Nephron (organoid): ENCODE measurements around the gene ARHGEF16.

Source experiments
- H3K27ac Mint-ChIP-seq, 3 experiments: 2 replicates each; pipeline ENCODE4 v1.8.0; 2020; ENCODE audit warnings: mixed read lengths in 3 of 3, mild to moderate bottlenecking in 2 of 3, moderate library complexity in 1 of 3
- H3K27me3 Mint-ChIP-seq: 2 replicates; pipeline ENCODE4 v1.8.0; 2021; ENCODE audit warnings: low read depth, mild to moderate bottlenecking, moderate library complexity, mixed read lengths
- H3K36me3 Mint-ChIP-seq: 2 replicates; pipeline ENCODE4 v1.8.0; 2020; ENCODE audit warnings: low read depth, mixed read lengths
- H3K4me1 Mint-ChIP-seq: 2 replicates; pipeline ENCODE4 v1.8.0; 2020; ENCODE audit warnings: mixed read lengths
- H3K4me3 Mint-ChIP-seq, 3 experiments: 2 replicates each; pipeline ENCODE4 v1.8.0; 2020; ENCODE audit warnings: mild to moderate bottlenecking in 3 of 3, mixed read lengths in 3 of 3, moderate library complexity in 2 of 3
- H3K9me3 Mint-ChIP-seq: 2 replicates; pipeline ENCODE4 v1.8.0; 2020; ENCODE audit warnings: mixed read lengths
- TF ChIP-seq, protein P1 (sequence below), 3 experiments: fragments of 200-600 bp; sonication (generic); IDR thresholded peaks; one replicate each; pipeline ENCODE4 v1.5.0; 2021; ENCODE audit warnings: antibody characterized with exemption in 3 of 3; ENCODE audit not compliant: unreplicated experiment in 3 of 3

The ARHGEF16 gene

DNA sequence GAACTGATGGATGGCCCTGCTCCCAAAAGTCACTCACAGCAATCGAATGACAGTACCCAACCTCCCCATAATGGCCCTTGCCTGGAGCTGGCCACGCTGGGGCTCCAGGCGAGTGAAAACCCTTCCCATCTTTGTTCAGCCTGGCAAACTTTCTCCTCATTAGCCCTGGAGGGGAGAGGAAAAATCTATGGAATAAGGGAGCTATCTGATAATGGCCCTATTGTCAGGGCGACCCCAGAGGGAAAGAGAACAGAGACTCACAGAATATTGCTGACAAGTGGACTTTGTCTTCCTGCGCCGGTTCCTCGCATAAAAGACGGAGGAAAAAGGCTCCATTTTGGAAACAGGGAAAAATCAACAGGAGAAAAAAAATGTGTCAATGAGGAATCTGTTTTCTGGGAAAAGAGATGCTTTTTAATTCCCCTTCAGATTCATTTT, 13.0 kb upstream of the ARHGEF16 start:
- Mint-ChIP-seq H3K27ac (peak overlapping the region in 1 of 3 experiments; percentile 35), H3K36me3 (no peaks in the 10 kb centered on the region), H3K4me1 (no peaks in the 10 kb centered on the region), H3K4me3 (no peak overlapping the region), H3K9me3 (peaks cover 7% of the 10 kb centered on the region), H3K27me3 (peaks cover 32% of the 10 kb centered on the region)
- TF ChIP-seq, protein P1, sequence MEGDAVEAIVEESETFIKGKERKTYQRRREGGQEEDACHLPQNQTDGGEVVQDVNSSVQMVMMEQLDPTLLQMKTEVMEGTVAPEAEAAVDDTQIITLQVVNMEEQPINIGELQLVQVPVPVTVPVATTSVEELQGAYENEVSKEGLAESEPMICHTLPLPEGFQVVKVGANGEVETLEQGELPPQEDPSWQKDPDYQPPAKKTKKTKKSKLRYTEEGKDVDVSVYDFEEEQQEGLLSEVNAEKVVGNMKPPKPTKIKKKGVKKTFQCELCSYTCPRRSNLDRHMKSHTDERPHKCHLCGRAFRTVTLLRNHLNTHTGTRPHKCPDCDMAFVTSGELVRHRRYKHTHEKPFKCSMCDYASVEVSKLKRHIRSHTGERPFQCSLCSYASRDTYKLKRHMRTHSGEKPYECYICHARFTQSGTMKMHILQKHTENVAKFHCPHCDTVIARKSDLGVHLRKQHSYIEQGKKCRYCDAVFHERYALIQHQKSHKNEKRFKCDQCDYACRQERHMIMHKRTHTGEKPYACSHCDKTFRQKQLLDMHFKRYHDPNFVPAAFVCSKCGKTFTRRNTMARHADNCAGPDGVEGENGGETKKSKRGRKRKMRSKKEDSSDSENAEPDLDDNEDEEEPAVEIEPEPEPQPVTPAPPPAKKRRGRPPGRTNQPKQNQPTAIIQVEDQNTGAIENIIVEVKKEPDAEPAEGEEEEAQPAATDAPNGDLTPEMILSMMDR (IDR thresholded peaks at IDR 0.05; ENCODE audit: unreplicated experiment in 3 of 3) = no peak

DNA sequence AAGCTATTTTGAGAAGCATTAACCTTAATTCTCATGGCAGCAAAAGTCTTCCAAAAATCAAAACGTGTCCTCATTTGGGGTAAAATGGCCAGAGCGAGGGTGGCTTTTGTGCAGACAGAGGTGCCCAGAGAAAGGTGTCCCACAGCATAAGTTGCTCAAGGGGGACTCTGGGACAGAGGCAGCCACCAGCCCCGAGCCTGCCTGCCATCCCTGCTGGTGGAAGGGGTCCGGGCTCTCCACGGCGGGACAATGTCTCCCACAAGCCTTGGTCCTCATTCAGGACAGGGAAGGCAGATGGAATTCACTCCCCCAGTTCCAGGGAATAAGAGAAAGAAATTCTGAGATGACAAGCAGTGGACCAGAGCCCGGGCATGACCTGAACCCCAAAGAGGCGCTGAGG, 12.6 kb upstream of the ARHGEF16 start:
- Mint-ChIP-seq H3K36me3 (no peaks in the 10 kb centered on the region), H3K27ac (no peak overlapping the region), H3K27me3 (peaks cover 32% of the 10 kb centered on the region), H3K4me1 (no peaks in the 10 kb centered on the region), H3K9me3 (peaks cover 8% of the 10 kb centered on the region), H3K4me3 (no peak overlapping the region)
- TF ChIP-seq, protein P1 (IDR thresholded peaks at IDR 0.05; ENCODE audit: unreplicated experiment in 3 of 3) = no peak

DNA sequence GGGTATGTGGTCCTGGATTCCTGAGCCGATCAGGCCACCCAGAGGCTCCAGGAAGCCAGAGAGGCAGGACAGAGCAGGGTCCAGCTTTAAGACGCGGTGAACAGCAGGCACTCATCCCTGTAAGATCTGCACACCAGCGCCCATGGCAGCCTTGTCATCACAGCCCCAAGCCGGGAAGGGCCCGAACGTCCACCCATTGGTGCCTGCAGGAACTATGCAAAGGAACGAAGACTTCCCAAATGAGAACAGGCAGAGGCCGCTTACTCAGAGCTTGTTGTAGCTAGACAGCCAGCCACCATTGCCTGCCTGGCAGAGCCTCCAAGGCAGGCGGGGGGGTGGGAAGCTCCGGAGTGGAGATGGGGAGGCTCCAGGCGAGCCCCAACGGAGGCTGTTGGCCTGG, 12.1 kb upstream of the ARHGEF16 start:
- Mint-ChIP-seq H3K4me3 (no peak overlapping the region), H3K27ac (no peak overlapping the region), H3K36me3 (no peaks in the 10 kb centered on the region), H3K4me1 (no peaks in the 10 kb centered on the region), H3K9me3 (peaks cover 12% of the 10 kb centered on the region), H3K27me3 (peaks cover 32% of the 10 kb centered on the region)
- TF ChIP-seq, protein P1 (IDR thresholded peaks at IDR 0.05; ENCODE audit: unreplicated experiment in 3 of 3) = no peak

DNA sequence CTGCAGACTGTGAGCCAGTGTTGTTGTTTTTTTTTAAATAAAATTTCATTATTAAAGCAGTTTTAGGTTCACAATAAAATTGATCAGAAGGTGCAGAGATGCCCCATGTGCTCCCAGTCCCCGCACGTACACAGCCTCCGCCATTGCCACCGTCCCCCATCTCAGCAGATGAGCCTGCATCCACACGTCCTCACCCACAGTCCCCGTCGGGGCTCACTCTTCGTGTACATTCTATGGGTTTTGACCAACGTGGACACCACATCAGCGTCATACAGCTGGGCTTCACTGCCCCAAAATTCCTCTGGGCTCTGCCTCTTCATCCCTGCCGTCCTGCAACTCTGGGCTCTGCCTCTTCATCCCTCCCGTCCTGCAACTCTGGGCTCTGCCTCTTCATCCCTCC, 11.6 kb upstream of the ARHGEF16 start:
- H3K4me1 Mint-ChIP-seq = no peaks in the 10 kb centered on the region
- peaks cover 18% of the 10 kb centered on the region for H3K9me3 Mint-ChIP-seq
- no peak overlapping the region for H3K4me3 Mint-ChIP-seq
- TF ChIP-seq, protein P1 (IDR thresholded peaks at IDR 0.05; ENCODE audit: unreplicated experiment in 3 of 3) = no peak
- H3K27ac Mint-ChIP-seq = no peak overlapping the region
- H3K36me3 Mint-ChIP-seq = no peaks in the 10 kb centered on the region
- H3K27me3 Mint-ChIP-seq = peaks cover 32% of the 10 kb centered on the region

DNA sequence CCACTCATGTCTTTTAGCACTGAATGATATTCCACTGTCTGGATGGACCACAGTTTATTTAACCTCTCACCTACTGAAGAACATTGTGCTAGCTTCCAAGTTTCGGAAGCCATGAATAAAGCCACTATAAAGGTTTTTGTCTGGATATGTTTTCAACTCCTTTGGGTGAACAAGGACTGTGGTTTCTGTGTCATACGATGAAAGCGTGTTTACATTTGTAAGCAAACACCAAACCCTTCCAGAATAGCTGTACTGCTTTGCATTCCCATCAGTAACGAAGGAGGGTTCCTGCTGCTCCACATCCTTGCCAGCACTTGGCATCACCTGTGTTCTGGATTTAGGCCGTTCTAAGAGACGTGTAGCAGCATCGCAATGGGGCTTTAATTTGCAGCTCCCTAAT, 10.7 kb upstream of the ARHGEF16 start:
- TF ChIP-seq, protein P1 (IDR thresholded peaks at IDR 0.05; ENCODE audit: unreplicated experiment in 3 of 3) = no peak
- no peaks in the 10 kb centered on the region for H3K36me3 Mint-ChIP-seq
- no peak overlapping the region for H3K27ac Mint-ChIP-seq
- H3K4me1 Mint-ChIP-seq = no peaks in the 10 kb centered on the region
- peaks cover 32% of the 10 kb centered on the region for H3K27me3 Mint-ChIP-seq
- peaks cover 21% of the 10 kb centered on the region for H3K9me3 Mint-ChIP-seq
- no peak overlapping the region for H3K4me3 Mint-ChIP-seq

DNA sequence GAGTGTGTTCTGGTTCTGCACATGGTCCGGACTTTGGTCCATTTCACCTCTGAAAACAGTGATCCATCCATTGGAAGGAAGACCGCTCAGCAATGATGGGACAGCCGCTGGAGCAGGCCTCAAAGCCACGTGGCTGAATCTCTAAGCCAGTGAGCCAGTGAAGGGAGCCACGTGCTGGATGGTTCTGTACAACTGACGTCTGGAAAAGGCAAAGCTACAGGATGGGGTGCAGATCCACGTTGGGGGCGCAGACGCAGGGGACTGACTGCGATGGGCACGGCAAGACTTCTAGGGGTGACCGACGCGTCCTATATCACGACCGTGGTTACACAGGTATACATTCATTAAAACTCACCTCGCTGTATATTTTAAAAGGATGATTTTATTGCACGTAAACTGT, 10.2 kb upstream of the ARHGEF16 start:
- no peak overlapping the region for H3K4me3 Mint-ChIP-seq
- H3K27ac Mint-ChIP-seq = no peak overlapping the region
- TF ChIP-seq, protein P1 (IDR thresholded peaks at IDR 0.05; ENCODE audit: unreplicated experiment in 3 of 3) = no peak
- peaks cover 21% of the 10 kb centered on the region for H3K9me3 Mint-ChIP-seq
- H3K27me3 Mint-ChIP-seq = peaks cover 31% of the 10 kb centered on the region
- no peaks in the 10 kb centered on the region for H3K36me3 Mint-ChIP-seq
- H3K4me1 Mint-ChIP-seq = no peaks in the 10 kb centered on the region
